ENCODE measurements around the gene C1orf116. TPM values are rescaled to one million over a fixed set of nuclear protein-coding genes. Genes with fewer than 3 reads are reported as not detected.
"Not testable (repeated sequence)": the region's sequence is repeated elsewhere in the genome, so short reads cannot be mapped to it uniquely, and the experiment has no call there.

C1orf116 gene
- total RNA-seq, 2 experiments from 2014 or later = not detected

GRCh38 chr1:207045453-207045852 lies 12.9 kb upstream of the C1orf116 start:
- Mint-ChIP-seq H3K4me3 (no peak overlapping the region), H3K36me3 (ENCODE audit: low read depth) (peaks cover 53% of the 10 kb centered on the region), H3K4me1 (peaks cover 45% of the 10 kb centered on the region), H3K27ac (no peak overlapping the region), H3K9me3 (peaks cover 4% of the 10 kb centered on the region), H3K27me3 (no peaks in the 10 kb centered on the region)
- DNase-seq = no peak
- ChIA-PET POLR2A (no interaction called here), CTCF (interaction anchor here (1.2 kb wide), 1 partner anchor 13 kb away, joined by 4 read pairs; the partner anchor contains the start of gene C1orf116)

GRCh38 chr1:207041397-207041796 lies 8.8 kb upstream of the C1orf116 start:
- H3K27ac Mint-ChIP-seq, H3K27me3 Mint-ChIP-seq, DNase-seq, H3K9me3 Mint-ChIP-seq, POLR2A ChIA-PET, H3K4me3 Mint-ChIP-seq: not testable (repeated sequence)
- peaks cover 26% of the 10 kb centered on the region for H3K36me3 Mint-ChIP-seq (ENCODE audit: low read depth)
- CTCF ChIA-PET = interaction anchor here (1.6 kb wide), 1 partner anchor 9 kb away, joined by 5 read pairs; the partner anchor contains the start of gene C1orf116
- peaks cover 16% of the 10 kb centered on the region for H3K4me1 Mint-ChIP-seq

GRCh38 chr1:207040181-207040533 lies 7.6 kb upstream of the C1orf116 start:
- Mint-ChIP-seq H3K36me3 (ENCODE audit: low read depth) (peaks cover 19% of the 10 kb centered on the region), H3K27me3 (peaks cover 4% of the 10 kb centered on the region), H3K4me1 (peaks cover 11% of the 10 kb centered on the region), H3K27ac (no peak overlapping the region), H3K4me3 (no peak overlapping the region), H3K9me3 (peaks cover 4% of the 10 kb centered on the region)
- ChIA-PET CTCF (interaction anchor here (0.7 to 1.8 kb wide), 4 partner anchors 9 to 21 kb away, joined by 3 to 8 read pairs (median 4); partner anchors contain the start of gene YOD1), POLR2A (interaction anchor here (0.7 kb wide), 1 partner anchor 404 kb away, joined by 4 read pairs; no protein-coding TSS in a partner anchor)
- no peak for DNase-seq

- H3K4me1 Mint-ChIP-seq = peaks cover 8% of the 10 kb centered on the region
- H3K27ac Mint-ChIP-seq = no peak overlapping the region
- no peak overlapping the region for H3K4me3 Mint-ChIP-seq
- H3K36me3 Mint-ChIP-seq (ENCODE audit: low read depth) = peaks cover 13% of the 10 kb centered on the region
- peaks cover 4% of the 10 kb centered on the region for H3K27me3 Mint-ChIP-seq
- H3K9me3 Mint-ChIP-seq = peaks cover 4% of the 10 kb centered on the region
- ChIA-PET CTCF (interaction anchor here (0.7 to 1.8 kb wide), 3 partner anchors 10 to 21 kb away, joined by 3 to 8 read pairs (median 5); no protein-coding TSS in a partner anchor), POLR2A (interaction anchor here (0.7 kb wide), 1 partner anchor 403 kb away, joined by 4 read pairs; no protein-coding TSS in a partner anchor)
- DNase-seq = no peak
These were observed 7.0 kb upstream of the C1orf116 start for GRCh38 chr1:207039380-207040180.

GRCh38 chr1:207036865-207037264 lies 4.3 kb upstream of the C1orf116 start:
- Mint-ChIP-seq H3K9me3 (peaks cover 2% of the 10 kb centered on the region), H3K27me3 (peaks cover 24% of the 10 kb centered on the region), H3K36me3 (ENCODE audit: low read depth) (no peaks in the 10 kb centered on the region), H3K4me1 (no peaks in the 10 kb centered on the region), H3K27ac (no peak overlapping the region), H3K4me3 (no peak overlapping the region)
- POLR2A ChIA-PET = no interaction called here
- CTCF ChIA-PET = interaction anchor here (1.4 kb wide), 1 partner anchor 13 kb away, joined by 3 read pairs; no protein-coding TSS in a partner anchor
- no peak for DNase-seq

GRCh38 chr1:207035877-207036551 lies 3.5 kb upstream of the C1orf116 start:
- ChIA-PET POLR2A (no interaction called here), CTCF (interaction anchor here (1.4 kb wide), 1 partner anchor 12 kb away, joined by 3 read pairs; no protein-coding TSS in a partner anchor)
- H3K27me3 Mint-ChIP-seq = peaks cover 32% of the 10 kb centered on the region
- no peaks in the 10 kb centered on the region for H3K9me3 Mint-ChIP-seq
- H3K27ac Mint-ChIP-seq = no peak overlapping the region
- no peaks in the 10 kb centered on the region for H3K36me3 Mint-ChIP-seq (ENCODE audit: low read depth)
- no peaks in the 10 kb centered on the region for H3K4me1 Mint-ChIP-seq
- DNase-seq = no peak
- H3K4me3 Mint-ChIP-seq = no peak overlapping the region

GRCh38 chr1:207034998-207035397 lies 2.4 kb upstream of the C1orf116 start:
- no peak for DNase-seq
- Mint-ChIP-seq H3K36me3 (ENCODE audit: low read depth) (no peaks in the 10 kb centered on the region), H3K27ac (no peak overlapping the region), H3K9me3 (no peaks in the 10 kb centered on the region), H3K4me1 (no peaks in the 10 kb centered on the region), H3K4me3 (no peak overlapping the region), H3K27me3 (peaks cover 40% of the 10 kb centered on the region)
- CTCF ChIA-PET = no interaction called here
- POLR2A ChIA-PET = no interaction called here

- ChIA-PET POLR2A (no interaction called here), CTCF (interaction anchor here (1.2 to 2.4 kb wide), 2 partner anchors 15 to 26 kb away, joined by 3 to 9 read pairs; no protein-coding TSS in a partner anchor)
- DNase-seq = no peak
- H3K4me1 Mint-ChIP-seq = no peaks in the 10 kb centered on the region
- no peak overlapping the region for H3K27ac Mint-ChIP-seq
- no peak overlapping the region for H3K4me3 Mint-ChIP-seq
- H3K36me3 Mint-ChIP-seq (ENCODE audit: low read depth) = no peaks in the 10 kb centered on the region
- no peaks in the 10 kb centered on the region for H3K9me3 Mint-ChIP-seq
- H3K27me3 Mint-ChIP-seq = peaks cover 47% of the 10 kb centered on the region
These were observed 1.7 kb upstream of the C1orf116 start for GRCh38 chr1:207034208-207034607.

GRCh38 chr1:207033302-207033701 lies 746 bp upstream of the C1orf116 start:
- ChIA-PET CTCF (interaction anchor here (0.7 to 2.4 kb wide), 8 partner anchors 9 to 466 kb away, joined by 3 to 9 read pairs (median 3); partner anchors contain the start of gene EIF2D), POLR2A (no interaction called here)
- Mint-ChIP-seq H3K4me3 (no peak overlapping the region), H3K9me3 (no peaks in the 10 kb centered on the region), H3K36me3 (ENCODE audit: low read depth) (no peaks in the 10 kb centered on the region), H3K27ac (no peak overlapping the region), H3K4me1 (no peaks in the 10 kb centered on the region), H3K27me3 (peaks cover 52% of the 10 kb centered on the region)
- DNase-seq = no peak

- ChIA-PET POLR2A (no interaction called here), CTCF (interaction anchor here (0.9 to 1.4 kb wide), 4 partner anchors 10 to 468 kb away, joined by 3 to 5 read pairs (median 4); no protein-coding TSS in a partner anchor)
- Mint-ChIP-seq H3K36me3 (ENCODE audit: low read depth) (no peaks in the 10 kb centered on the region), H3K9me3 (no peaks in the 10 kb centered on the region), H3K27me3 (peaks cover 61% of the 10 kb centered on the region), H3K4me1 (no peaks in the 10 kb centered on the region), H3K4me3 (no peak overlapping the region), H3K27ac (no peak overlapping the region)
- no peak for DNase-seq
These were observed 808 bp downstream of the C1orf116 start for GRCh38 chr1:207031632-207032264.

GRCh38 chr1:207031016-207031415 lies 1.5 kb downstream of the C1orf116 start:
- Mint-ChIP-seq H3K4me1 (no peaks in the 10 kb centered on the region), H3K36me3 (ENCODE audit: low read depth) (no peaks in the 10 kb centered on the region), H3K4me3 (no peak overlapping the region), H3K9me3 (no peaks in the 10 kb centered on the region), H3K27me3 (peaks cover 62% of the 10 kb centered on the region), H3K27ac (no peak overlapping the region)
- POLR2A ChIA-PET = no interaction called here
- DNase-seq = no peak
- CTCF ChIA-PET = no interaction called here

GRCh38 chr1:207030522-207031009 lies 2.0 kb downstream of the C1orf116 start:
- Mint-ChIP-seq H3K27me3 (peaks cover 62% of the 10 kb centered on the region), H3K4me3 (no peak overlapping the region), H3K9me3 (no peaks in the 10 kb centered on the region), H3K4me1 (no peaks in the 10 kb centered on the region), H3K27ac (no peak overlapping the region), H3K36me3 (ENCODE audit: low read depth) (no peaks in the 10 kb centered on the region)
- POLR2A ChIA-PET = no interaction called here
- no peak for DNase-seq
- CTCF ChIA-PET = no interaction called here

Data from activated CD4-positive, alpha-beta T cell treated with anti-CD3 and anti-CD28 coated beads, Interleukin-2, amount 10 ng/mL, durations not matched to agents 7 days and 5 days (primary cell).